ENCODE measurements around the gene ODF4. TPM values are rescaled to one million over a fixed set of nuclear protein-coding genes. Genes with fewer than 3 reads are reported as not detected.

Gene ODF4
- total RNA-seq, 4 donors from 2014 or later: not detected

DNA sequence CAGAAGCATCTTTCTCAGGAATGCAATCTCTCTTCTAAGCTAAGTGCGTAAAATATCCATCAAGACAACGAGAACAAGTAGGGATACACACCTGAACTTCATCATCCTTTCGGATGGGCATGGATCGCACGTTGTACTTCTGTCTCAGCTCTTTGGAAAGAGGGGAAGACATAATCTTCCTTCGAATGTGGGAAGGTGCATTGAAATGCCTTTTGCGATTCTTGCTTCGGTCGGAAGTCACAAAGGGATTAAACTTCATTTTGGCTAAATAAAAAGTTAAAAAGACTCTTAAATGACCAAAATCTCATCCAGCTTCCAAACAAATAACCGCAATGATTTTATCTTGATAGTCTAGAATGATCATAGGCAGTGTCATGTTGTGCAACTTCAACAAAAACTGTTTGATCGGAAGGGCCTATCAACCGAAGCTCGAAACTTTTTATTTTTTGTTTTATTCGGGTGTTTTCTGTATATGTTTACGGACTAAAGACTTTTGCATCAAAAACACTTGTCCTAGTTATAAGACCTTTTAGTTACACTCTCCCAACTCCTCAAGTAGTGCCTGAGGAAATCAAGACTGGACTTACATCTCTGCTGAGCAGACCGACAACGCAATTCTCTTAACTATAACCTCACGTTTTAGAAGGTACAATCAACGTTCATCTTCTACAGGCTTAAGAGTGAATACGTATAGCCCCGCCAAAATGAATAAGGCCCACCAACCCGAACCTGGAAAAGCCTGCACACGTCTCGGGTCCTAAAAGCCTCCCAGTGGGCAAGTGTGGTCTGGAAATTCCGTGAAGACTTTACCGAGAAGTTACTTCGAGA is 42.6 kb downstream of the ODF4 start:
- H3K27ac ChIP-seq: peak overlapping the region; percentile 8 to 91 (median 73)
- WGBS, 2 donors: 20 to 21% methylated on average over 27 of the region's 27 CpGs
- H3K4me3 ChIP-seq: peak overlapping the region; percentile 51 to 82 (median 69)
- H3K4me1 ChIP-seq: peaks cover 0 to 64% (median 25%) of the 10 kb centered on the region in 4 donors
- H3K36me3 ChIP-seq: peaks cover 0 to 44% (median 17%) of the 10 kb centered on the region in 3 donors
- no peaks in the 10 kb centered on the region for H3K27me3 ChIP-seq
- TF ChIP-seq EP300 (IDR thresholded peaks at IDR 0.05) (no peak), POLR2A (IDR thresholded peaks at IDR 0.05) (no peak)
- TF ChIP-seq, protein P1, sequence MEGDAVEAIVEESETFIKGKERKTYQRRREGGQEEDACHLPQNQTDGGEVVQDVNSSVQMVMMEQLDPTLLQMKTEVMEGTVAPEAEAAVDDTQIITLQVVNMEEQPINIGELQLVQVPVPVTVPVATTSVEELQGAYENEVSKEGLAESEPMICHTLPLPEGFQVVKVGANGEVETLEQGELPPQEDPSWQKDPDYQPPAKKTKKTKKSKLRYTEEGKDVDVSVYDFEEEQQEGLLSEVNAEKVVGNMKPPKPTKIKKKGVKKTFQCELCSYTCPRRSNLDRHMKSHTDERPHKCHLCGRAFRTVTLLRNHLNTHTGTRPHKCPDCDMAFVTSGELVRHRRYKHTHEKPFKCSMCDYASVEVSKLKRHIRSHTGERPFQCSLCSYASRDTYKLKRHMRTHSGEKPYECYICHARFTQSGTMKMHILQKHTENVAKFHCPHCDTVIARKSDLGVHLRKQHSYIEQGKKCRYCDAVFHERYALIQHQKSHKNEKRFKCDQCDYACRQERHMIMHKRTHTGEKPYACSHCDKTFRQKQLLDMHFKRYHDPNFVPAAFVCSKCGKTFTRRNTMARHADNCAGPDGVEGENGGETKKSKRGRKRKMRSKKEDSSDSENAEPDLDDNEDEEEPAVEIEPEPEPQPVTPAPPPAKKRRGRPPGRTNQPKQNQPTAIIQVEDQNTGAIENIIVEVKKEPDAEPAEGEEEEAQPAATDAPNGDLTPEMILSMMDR (IDR thresholded peaks at IDR 0.05): no peak
- DNase-seq (ENCODE audit: low spot score in 2 of 2): no peak
- H3K9me3 ChIP-seq: no peaks in the 10 kb centered on the region

DNA sequence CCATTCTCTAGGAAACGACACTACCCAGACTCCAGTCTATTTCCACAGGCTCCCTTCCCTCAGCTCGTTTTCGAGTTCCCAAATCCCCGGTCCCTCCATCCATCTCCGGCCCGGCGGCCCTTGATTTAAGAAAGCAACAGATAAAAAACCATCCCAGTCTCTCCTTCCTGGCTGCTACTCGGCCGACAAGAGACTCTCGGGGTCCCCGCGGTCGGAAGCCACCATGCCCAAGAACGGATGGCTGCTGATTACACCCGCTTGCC is 43.2 kb downstream of the ODF4 start:
- peaks cover 0 to 59% (median 25%) of the 10 kb centered on the region in 4 donors for H3K4me1 ChIP-seq
- H3K27ac ChIP-seq: peak overlapping the region in 3 of 4 donors; percentile 63 to 91 (median 83)
- no peaks in the 10 kb centered on the region for H3K27me3 ChIP-seq
- peak overlapping the region; percentile 51 to 82 (median 69) for H3K4me3 ChIP-seq
- TF ChIP-seq, protein P1 (IDR thresholded peaks at IDR 0.05): no peak
- no peak for TF ChIP-seq EP300 (IDR thresholded peaks at IDR 0.05)
- TF ChIP-seq POLR2A (IDR thresholded peaks at IDR 0.05): no peak
- WGBS, 2 donors: 0 to 2% methylated on average over 15 of the region's 15 CpGs
- peaks cover 0 to 38% (median 13%) of the 10 kb centered on the region in 3 donors for H3K36me3 ChIP-seq
- no peak for DNase-seq (ENCODE audit: low spot score in 2 of 2)
- no peaks in the 10 kb centered on the region for H3K9me3 ChIP-seq

DNA sequence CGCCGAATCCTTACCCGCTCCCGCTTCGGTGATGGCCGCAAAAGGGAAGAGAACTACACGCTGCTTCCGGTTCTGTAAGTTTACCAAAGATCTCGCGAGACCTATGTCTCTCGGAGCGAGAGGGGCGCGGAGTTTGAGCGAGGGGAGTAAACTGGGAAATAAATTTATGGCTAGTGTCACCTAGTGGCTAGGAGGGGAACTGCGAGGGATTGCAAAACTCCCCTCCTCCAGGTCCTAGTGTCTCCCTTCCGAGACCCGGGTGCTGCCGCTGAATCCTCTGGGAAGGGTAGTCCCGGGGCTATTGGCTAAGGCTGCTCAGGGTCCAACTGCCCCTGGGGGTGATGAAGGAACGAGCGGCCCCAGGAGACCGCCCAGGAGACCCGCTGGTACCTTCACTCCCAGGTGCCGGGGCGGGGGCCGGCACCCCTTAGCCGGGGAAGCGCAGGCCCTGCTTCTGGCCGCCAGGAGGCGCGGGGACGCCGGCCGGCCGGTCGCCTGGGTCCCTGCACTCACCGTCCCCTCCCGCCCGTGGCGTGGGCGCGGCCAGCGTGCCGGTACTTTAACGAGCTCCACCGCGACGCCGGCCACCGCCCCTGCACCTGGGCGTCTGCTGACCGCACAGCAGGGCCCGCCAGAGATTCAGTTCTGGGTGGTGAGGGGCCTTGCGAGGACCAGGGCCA is 43.6 kb downstream of the ODF4 start, which contains the start of gene RPL26:
Gene RPL26 (minus strand): TSS at position 51 of the 680 bp plus-strand sequence. CDS start 883 bp downstream, outside the sequence.
- peak within 1 kb of the TSS; percentile 63 to 91 (median 86) for H3K27ac ChIP-seq
- H3K4me3 ChIP-seq: peak within 1 kb of the TSS; percentile 51 to 82 (median 69)
- peak; percentile 96 to 98 for DNase-seq (ENCODE audit: low spot score in 2 of 2)
- H3K27me3 ChIP-seq: no peaks in the 10 kb centered on the region
- H3K9me3 ChIP-seq: no peaks in the 10 kb centered on the region
- H3K36me3 ChIP-seq: peaks cover 0 to 33% (median 9%) of the 10 kb centered on the region in 3 donors
- peaks cover 0 to 54% (median 25%) of the 10 kb centered on the region in 4 donors for H3K4me1 ChIP-seq
- WGBS, 2 donors: 1 to 2% methylated on average over 16 to 17 of the region's 55 CpGs
- TF ChIP-seq POLR2A (IDR thresholded peaks at IDR 0.05) (peak; percentile 29 to 64), EP300 (IDR thresholded peaks at IDR 0.05) (peak; percentile 55 to 93)
- TF ChIP-seq, protein P1 (IDR thresholded peaks at IDR 0.05): peak; percentile 97 to 100 (median 99)

DNA sequence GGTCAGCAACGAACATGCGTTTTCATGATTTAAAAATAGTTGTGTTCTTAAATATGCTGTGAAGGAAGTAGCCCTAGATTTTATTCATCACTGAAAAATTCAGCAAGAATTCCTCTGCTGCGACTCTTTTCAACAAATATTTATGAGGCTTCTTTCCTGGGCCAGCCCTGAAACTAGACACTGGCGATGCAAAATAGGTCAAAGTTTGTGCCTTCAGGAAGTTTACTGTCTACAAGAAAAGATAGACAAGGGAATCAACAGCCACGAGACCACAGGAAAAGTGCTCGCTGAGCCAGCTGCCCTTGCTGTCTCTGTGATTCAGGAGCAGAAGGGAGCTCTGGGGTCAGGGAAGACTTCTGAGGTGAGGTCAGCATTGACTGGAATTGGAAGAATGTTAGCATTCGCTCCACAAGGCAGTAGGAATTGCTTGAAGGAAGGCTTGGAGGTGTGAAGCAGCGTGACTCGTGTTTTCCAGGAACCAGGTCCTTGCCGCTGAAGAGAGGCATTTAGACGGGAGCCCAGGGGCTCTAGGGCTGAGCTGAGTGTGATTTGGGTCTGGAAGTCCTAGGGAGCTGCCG is 45.2 kb downstream of the ODF4 start:
- Histone ChIP-seq H3K27ac (no peak overlapping the region), H3K27me3 (no peaks in the 10 kb centered on the region), H3K4me1 (peaks cover 0 to 39% (median 25%) of the 10 kb centered on the region in 4 donors), H3K9me3 (no peaks in the 10 kb centered on the region), H3K36me3 (peaks cover 0 to 17% (median 3%) of the 10 kb centered on the region in 3 donors), H3K4me3 (no peak overlapping the region)
- TF ChIP-seq POLR2A (IDR thresholded peaks at IDR 0.05): no peak
- 69 to 72% methylated on average over 12 of the region's 12 CpGs for WGBS, 2 donors
- no peak for DNase-seq (ENCODE audit: low spot score in 2 of 2)

DNA sequence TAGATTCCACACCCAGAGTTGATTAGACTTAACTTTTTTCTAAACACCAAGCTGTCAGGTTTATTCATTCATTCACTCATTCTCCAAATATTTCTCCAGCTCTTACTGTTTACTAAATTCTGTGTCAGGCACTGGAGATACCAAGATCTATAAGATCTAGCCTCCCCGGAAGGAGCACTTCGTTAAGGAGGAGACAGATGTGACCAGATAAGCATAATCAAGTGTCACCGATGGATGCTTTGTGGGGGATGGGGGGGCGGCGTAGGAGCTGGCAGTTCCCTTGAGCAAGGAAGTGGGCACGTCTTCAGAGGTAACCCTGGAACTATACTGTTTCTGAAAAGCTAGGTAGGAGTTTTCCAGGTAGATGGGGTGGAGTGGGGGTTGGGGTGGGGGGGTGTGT is 47.2 kb downstream of the ODF4 start:
- Histone ChIP-seq H3K36me3 (no peaks in the 10 kb centered on the region), H3K4me3 (no peak overlapping the region), H3K9me3 (no peaks in the 10 kb centered on the region), H3K27ac (no peak overlapping the region), H3K27me3 (no peaks in the 10 kb centered on the region), H3K4me1 (peaks cover 0 to 20% (median 10%) of the 10 kb centered on the region in 4 donors)
- no peak for DNase-seq (ENCODE audit: low spot score in 2 of 2)
- TF ChIP-seq POLR2A (IDR thresholded peaks at IDR 0.05) (no peak), EP300 (IDR thresholded peaks at IDR 0.05) (no peak)
- TF ChIP-seq, protein P1 (IDR thresholded peaks at IDR 0.05): no peak
- 75 to 79% methylated on average over 6 of the region's 6 CpGs for WGBS, 2 donors
